BE2C (cell line): ENCODE results near the gene DSCAM.

Experiments
- DNase-seq: peaks from one replicate; pipeline ENCODE4 v3.0.0-alpha.2; 2020
- H3K27me3 ChIP-seq: fragments of 250-450 bp; sonication (Bioruptor Pico); 2 replicates; pipeline ENCODE4 v1.5.1; 2020; ENCODE audit warnings: mild to moderate bottlenecking
- H3K36me3 ChIP-seq: fragments of 250-450 bp; sonication (Bioruptor Pico); 2 replicates; pipeline ENCODE4 v1.5.1; 2020; ENCODE audit warnings: mild to moderate bottlenecking
- H3K4me1 ChIP-seq: fragments of 250-450 bp; sonication (Bioruptor Pico); 2 replicates; pipeline ENCODE4 v1.5.1; 2020
- H3K4me3 ChIP-seq: 2 replicates; pipeline ENCODE4 v1.5.1; 2011; ENCODE audit warnings: low read depth, low read length
- H3K9me3 ChIP-seq: fragments of 250-450 bp; sonication (Bioruptor Pico); 2 replicates; pipeline ENCODE4 v1.5.1; 2020
- TF ChIP-seq, protein P1 (sequence below): IDR thresholded peaks from 2 replicates; pipeline ENCODE4 v1.5.1; 2012; ENCODE audit warnings: mild to moderate bottlenecking, low read depth, low read length

Gene DSCAM

GRCh38 chr21:40471103-40471502, 375.9 kb downstream of the DSCAM start:
- Histone ChIP-seq H3K36me3 (no peaks in the 10 kb centered on the region), H3K4me3 (no peak overlapping the region), H3K9me3 (no peaks in the 10 kb centered on the region; the same call in 1 of the 2 replicates), H3K27me3 (no peaks in the 10 kb centered on the region), H3K4me1 (no peaks in the 10 kb centered on the region)
- DNase-seq, result no peak
- TF ChIP-seq, protein P1, sequence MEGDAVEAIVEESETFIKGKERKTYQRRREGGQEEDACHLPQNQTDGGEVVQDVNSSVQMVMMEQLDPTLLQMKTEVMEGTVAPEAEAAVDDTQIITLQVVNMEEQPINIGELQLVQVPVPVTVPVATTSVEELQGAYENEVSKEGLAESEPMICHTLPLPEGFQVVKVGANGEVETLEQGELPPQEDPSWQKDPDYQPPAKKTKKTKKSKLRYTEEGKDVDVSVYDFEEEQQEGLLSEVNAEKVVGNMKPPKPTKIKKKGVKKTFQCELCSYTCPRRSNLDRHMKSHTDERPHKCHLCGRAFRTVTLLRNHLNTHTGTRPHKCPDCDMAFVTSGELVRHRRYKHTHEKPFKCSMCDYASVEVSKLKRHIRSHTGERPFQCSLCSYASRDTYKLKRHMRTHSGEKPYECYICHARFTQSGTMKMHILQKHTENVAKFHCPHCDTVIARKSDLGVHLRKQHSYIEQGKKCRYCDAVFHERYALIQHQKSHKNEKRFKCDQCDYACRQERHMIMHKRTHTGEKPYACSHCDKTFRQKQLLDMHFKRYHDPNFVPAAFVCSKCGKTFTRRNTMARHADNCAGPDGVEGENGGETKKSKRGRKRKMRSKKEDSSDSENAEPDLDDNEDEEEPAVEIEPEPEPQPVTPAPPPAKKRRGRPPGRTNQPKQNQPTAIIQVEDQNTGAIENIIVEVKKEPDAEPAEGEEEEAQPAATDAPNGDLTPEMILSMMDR, result no peak

GRCh38 chr21:40466893-40467483, 380.0 kb downstream of the DSCAM start:
- Histone ChIP-seq H3K27me3 (no peaks in the 10 kb centered on the region), H3K36me3 (no peaks in the 10 kb centered on the region), H3K9me3 (no peaks in the 10 kb centered on the region), H3K4me1 (no peaks in the 10 kb centered on the region), H3K4me3 (no peak overlapping the region)
- DNase-seq, result no peak
- TF ChIP-seq, protein P1, result no peak

- TF ChIP-seq, protein P1, result no peak
- Histone ChIP-seq H3K9me3 (no peaks in the 10 kb centered on the region), H3K4me3 (no peak overlapping the region), H3K27me3 (no peaks in the 10 kb centered on the region), H3K4me1 (no peaks in the 10 kb centered on the region), H3K36me3 (no peaks in the 10 kb centered on the region)
- no peak for DNase-seq
These were observed 381.6 kb downstream of the DSCAM start for GRCh38 chr21:40465382-40465781.

DNA sequence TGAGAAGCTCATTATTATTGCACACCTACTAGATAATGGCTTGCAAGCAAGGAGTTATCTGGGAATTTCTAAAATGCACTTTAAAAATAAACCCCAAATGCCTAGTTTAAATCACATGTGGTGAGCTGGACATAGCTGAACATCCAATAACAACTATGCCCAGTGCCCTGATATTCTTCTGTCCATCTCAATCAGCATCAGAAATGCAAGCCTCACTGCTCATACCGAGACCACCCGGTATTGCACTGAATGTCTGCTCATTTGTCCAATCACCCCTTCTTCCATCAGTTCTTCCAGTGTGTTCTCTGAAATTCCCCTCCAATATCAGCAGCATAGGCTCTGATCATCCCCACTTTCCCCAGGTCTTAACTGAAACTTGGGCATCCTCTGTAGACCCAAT, 383.8 kb downstream of the DSCAM start:
- DNase-seq, result no peak
- TF ChIP-seq, protein P1, result no peak
- Histone ChIP-seq H3K36me3 (no peaks in the 10 kb centered on the region), H3K4me3 (no peak overlapping the region), H3K9me3 (no peaks in the 10 kb centered on the region), H3K27me3 (no peaks in the 10 kb centered on the region), H3K4me1 (no peaks in the 10 kb centered on the region)

- Histone ChIP-seq H3K4me1 (no peaks in the 10 kb centered on the region), H3K4me3 (no peak overlapping the region), H3K27me3 (no peaks in the 10 kb centered on the region), H3K9me3 (no peaks in the 10 kb centered on the region; the same call in 1 of the 2 replicates), H3K36me3 (no peaks in the 10 kb centered on the region)
- no peak for DNase-seq
- TF ChIP-seq, protein P1, result no peak
These were observed 385.9 kb downstream of the DSCAM start for GRCh38 chr21:40461008-40461407.

DNA sequence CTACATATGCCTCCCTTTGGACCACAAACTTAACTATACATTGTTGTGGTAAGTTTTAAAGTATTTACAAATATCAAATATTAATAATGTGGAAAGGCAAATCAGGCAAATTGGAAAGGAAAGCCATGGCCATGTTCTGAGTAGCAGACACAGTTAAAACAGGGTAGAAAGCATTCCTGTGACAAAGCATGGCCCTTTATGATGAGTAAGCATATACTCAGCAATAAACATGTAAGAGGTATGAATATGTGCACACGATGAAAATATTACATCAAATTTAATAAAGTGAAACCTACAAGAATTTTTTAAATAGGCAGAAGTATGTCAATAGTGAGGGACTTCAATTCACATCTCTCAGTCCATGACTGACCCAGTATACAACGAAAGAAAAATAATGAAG, 389.2 kb downstream of the DSCAM start:
- H3K4me1 ChIP-seq, result no peaks in the 10 kb centered on the region
- no peak overlapping the region for H3K4me3 ChIP-seq
- TF ChIP-seq, protein P1, result no peak
- no peaks in the 10 kb centered on the region for H3K27me3 ChIP-seq
- no peaks in the 10 kb centered on the region for H3K36me3 ChIP-seq
- DNase-seq, result no peak
- no peaks in the 10 kb centered on the region; the same call in none of the 2 replicates for H3K9me3 ChIP-seq
